ENCODE data around the gene SAP30L. TPM values are rescaled to one million over a fixed set of nuclear protein-coding genes. Genes with fewer than 3 reads are reported as not detected.

SAP30L gene
- total and polyA plus RNA-seq, 2 donors (not counting 1 experiment from before 2014, with no cell fraction given): 26.6 to 31.5 TPM

DNA sequence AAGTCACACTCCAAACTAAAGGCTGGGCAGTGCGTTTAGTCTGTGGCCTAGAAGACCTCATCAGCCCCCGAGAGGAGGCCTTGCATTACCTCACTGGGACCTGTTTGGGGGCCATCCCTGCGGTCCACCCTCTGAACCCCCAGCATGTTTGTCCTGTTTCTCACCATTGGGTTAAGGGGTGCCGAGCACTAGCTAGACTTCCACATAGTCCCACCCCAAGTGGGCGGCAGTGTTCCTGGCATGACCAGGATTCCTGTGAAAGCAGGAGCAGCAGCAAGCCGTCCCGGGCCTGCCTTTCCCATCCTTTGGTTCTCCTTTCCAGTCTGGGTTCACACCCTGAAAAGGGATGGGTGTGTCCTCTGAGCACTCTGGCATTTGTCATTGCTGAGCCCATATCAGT lies 26.6 kb upstream of the SAP30L start:
- Histone ChIP-seq H3K9ac (ENCODE audit: insufficient read depth, low read length) (no peak overlapping the region), H3K36me3 (ENCODE audit: control insufficient read depth, insufficient read depth, low read length) (peaks cover 2% of the 10 kb centered on the region), H3K9me3 (ENCODE audit: control insufficient read depth, insufficient read depth, low read depth, low read length) (no peaks in the 10 kb centered on the region), H4K20me1 (ENCODE audit: control insufficient read depth, extremely low read depth, insufficient read depth, low read length) (no peaks in the 10 kb centered on the region), H3K27ac (ENCODE audit: insufficient read depth, low read length) (no peak overlapping the region), H3K4me1 (ENCODE audit: control insufficient read depth, extremely low read depth, insufficient read depth, low read length) (no peaks in the 10 kb centered on the region), H3K4me2 (ENCODE audit: extremely low read depth, insufficient read depth, low read length) (no peak overlapping the region), H2AFZ (ENCODE audit: low read length) (no peak overlapping the region), H3K4me3 (replicated peaks in 1 of 4; ENCODE audit: control extremely low read depth in 1 of 4, insufficient read depth in 1 of 4, low read depth in 3 of 4, low read length in 4 of 4) (no peak overlapping the region), H3K79me2 (ENCODE audit: control insufficient read depth, insufficient read depth, low read length) (no peaks in the 10 kb centered on the region), H3K27me3 (ENCODE audit: control insufficient read depth, insufficient read depth, low read length) (no peaks in the 10 kb centered on the region)
- DNase-seq (ENCODE audit: low read depth in 2 of 2): no peak
- no peak for TF ChIP-seq EZH2 (IDR thresholded peaks at IDR 0.05; ENCODE audit: low read length, missing control alignments)
- TF ChIP-seq, protein P1, sequence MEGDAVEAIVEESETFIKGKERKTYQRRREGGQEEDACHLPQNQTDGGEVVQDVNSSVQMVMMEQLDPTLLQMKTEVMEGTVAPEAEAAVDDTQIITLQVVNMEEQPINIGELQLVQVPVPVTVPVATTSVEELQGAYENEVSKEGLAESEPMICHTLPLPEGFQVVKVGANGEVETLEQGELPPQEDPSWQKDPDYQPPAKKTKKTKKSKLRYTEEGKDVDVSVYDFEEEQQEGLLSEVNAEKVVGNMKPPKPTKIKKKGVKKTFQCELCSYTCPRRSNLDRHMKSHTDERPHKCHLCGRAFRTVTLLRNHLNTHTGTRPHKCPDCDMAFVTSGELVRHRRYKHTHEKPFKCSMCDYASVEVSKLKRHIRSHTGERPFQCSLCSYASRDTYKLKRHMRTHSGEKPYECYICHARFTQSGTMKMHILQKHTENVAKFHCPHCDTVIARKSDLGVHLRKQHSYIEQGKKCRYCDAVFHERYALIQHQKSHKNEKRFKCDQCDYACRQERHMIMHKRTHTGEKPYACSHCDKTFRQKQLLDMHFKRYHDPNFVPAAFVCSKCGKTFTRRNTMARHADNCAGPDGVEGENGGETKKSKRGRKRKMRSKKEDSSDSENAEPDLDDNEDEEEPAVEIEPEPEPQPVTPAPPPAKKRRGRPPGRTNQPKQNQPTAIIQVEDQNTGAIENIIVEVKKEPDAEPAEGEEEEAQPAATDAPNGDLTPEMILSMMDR (conservative IDR thresholded peaks at IDR 0.05 in 1 of 2, IDR thresholded peaks at IDR 0.05 in 1 of 2; ENCODE audit: low read depth in 1 of 2, low read length in 2 of 2): no peak

DNA sequence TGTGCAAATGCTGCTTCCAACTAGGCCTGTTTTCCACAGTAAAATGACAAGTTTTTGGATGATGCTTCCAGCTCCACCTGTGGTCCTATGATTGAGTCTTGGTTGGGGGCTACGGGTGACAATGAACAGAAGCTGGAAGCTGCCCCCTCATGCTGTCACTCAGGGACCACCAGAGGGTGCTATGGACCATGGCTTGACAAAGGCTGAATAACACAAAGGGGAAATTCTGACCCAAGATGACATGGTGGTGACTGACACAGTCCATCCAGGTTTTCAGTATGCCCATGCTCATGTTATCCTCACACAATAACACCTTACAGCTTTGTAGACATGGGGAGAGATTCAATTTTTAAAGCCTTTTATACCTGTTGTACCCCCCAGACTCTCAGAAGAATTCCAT lies 23.9 kb upstream of the SAP30L start:
- H3K4me2 ChIP-seq (ENCODE audit: extremely low read depth, insufficient read depth, low read length): no peak overlapping the region
- no peaks in the 10 kb centered on the region for H4K20me1 ChIP-seq (ENCODE audit: control insufficient read depth, extremely low read depth, insufficient read depth, low read length)
- H3K9ac ChIP-seq (ENCODE audit: insufficient read depth, low read length): no peak overlapping the region
- H3K36me3 ChIP-seq (ENCODE audit: control insufficient read depth, insufficient read depth, low read length): no peaks in the 10 kb centered on the region
- peak in 1 of 2 donors; percentile 16 for DNase-seq (ENCODE audit: low read depth in 2 of 2)
- no peaks in the 10 kb centered on the region for H3K79me2 ChIP-seq (ENCODE audit: control insufficient read depth, insufficient read depth, low read length)
- no peaks in the 10 kb centered on the region for H3K9me3 ChIP-seq (ENCODE audit: control insufficient read depth, insufficient read depth, low read depth, low read length)
- TF ChIP-seq EZH2 (IDR thresholded peaks at IDR 0.05; ENCODE audit: low read length, missing control alignments): no peak
- TF ChIP-seq, protein P1 (conservative IDR thresholded peaks at IDR 0.05 in 1 of 2, IDR thresholded peaks at IDR 0.05 in 1 of 2; ENCODE audit: low read depth in 1 of 2, low read length in 2 of 2): peak; percentile 26 to 52
- H2AFZ ChIP-seq (ENCODE audit: low read length): no peak overlapping the region
- no peaks in the 10 kb centered on the region for H3K4me1 ChIP-seq (ENCODE audit: control insufficient read depth, extremely low read depth, insufficient read depth, low read length)
- no peaks in the 10 kb centered on the region for H3K27me3 ChIP-seq (ENCODE audit: control insufficient read depth, insufficient read depth, low read length)
- no peak overlapping the region for H3K27ac ChIP-seq (ENCODE audit: insufficient read depth, low read length)
- no peak overlapping the region for H3K4me3 ChIP-seq (replicated peaks in 1 of 4; ENCODE audit: control extremely low read depth in 1 of 4, insufficient read depth in 1 of 4, low read depth in 3 of 4, low read length in 4 of 4)

DNA sequence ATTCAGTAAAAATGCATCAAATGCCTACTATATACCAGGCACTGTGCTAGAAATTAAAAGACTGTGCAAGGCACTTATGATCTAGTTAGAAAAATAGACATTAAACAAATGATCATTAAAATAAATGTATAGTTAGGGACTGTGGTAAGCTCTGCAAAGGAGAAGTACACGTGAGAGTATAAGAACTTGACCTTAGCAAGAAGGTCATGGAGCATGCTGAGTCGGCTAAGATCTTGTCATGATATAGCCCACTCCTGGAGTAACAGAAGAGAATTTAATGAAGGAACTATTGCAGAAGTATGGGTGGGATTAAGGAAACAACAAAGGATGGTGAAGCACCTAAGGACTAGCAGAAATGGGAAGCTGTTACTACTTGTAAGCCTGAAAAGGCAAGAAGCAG lies 23.5 kb upstream of the SAP30L start:
- Histone ChIP-seq H3K4me2 (ENCODE audit: extremely low read depth, insufficient read depth, low read length) (no peak overlapping the region), H2AFZ (ENCODE audit: low read length) (no peak overlapping the region), H3K27me3 (ENCODE audit: control insufficient read depth, insufficient read depth, low read length) (no peaks in the 10 kb centered on the region), H3K9ac (ENCODE audit: insufficient read depth, low read length) (no peak overlapping the region), H3K27ac (ENCODE audit: insufficient read depth, low read length) (no peak overlapping the region), H3K4me1 (ENCODE audit: control insufficient read depth, extremely low read depth, insufficient read depth, low read length) (no peaks in the 10 kb centered on the region), H3K79me2 (ENCODE audit: control insufficient read depth, insufficient read depth, low read length) (no peaks in the 10 kb centered on the region), H4K20me1 (ENCODE audit: control insufficient read depth, extremely low read depth, insufficient read depth, low read length) (no peaks in the 10 kb centered on the region), H3K9me3 (ENCODE audit: control insufficient read depth, insufficient read depth, low read depth, low read length) (no peaks in the 10 kb centered on the region), H3K4me3 (replicated peaks in 1 of 4; ENCODE audit: control extremely low read depth in 1 of 4, insufficient read depth in 1 of 4, low read depth in 3 of 4, low read length in 4 of 4) (no peak overlapping the region), H3K36me3 (ENCODE audit: control insufficient read depth, insufficient read depth, low read length) (no peaks in the 10 kb centered on the region)
- no peak for TF ChIP-seq EZH2 (IDR thresholded peaks at IDR 0.05; ENCODE audit: low read length, missing control alignments)
- TF ChIP-seq, protein P1 (conservative IDR thresholded peaks at IDR 0.05 in 1 of 2, IDR thresholded peaks at IDR 0.05 in 1 of 2; ENCODE audit: low read depth in 1 of 2, low read length in 2 of 2): no peak
- DNase-seq (ENCODE audit: low read depth in 2 of 2): no peak
